Gastrocnemius medialis (tissue), 4 donors: ENCODE data around the gene BEND6.

ENCODE experiments used
- CTCF ChIP-seq, 5 experiments: fragments of 450-650 bp in 3 of 5; fragments of 200-600 bp in 2 of 5; sonication (generic) in 2 of 5; IDR thresholded peaks in 4 of 5; conservative IDR thresholded peaks in 1 of 5; 1 replicate in 4 of 5; 2 replicates in 1 of 5; pipeline ENCODE4 v1.5.1; 2016 to 2019; ENCODE audit warnings: antibody characterized with exemption in 5 of 5, mild to moderate bottlenecking in 3 of 5, moderate library complexity in 3 of 5
- POLR2A ChIP-seq, 2 donors: fragments of 450-650 bp; IDR thresholded peaks; one replicate each; pipeline ENCODE4 v1.6.1; 2017; ENCODE audit warnings: antibody characterized with exemption in 2 of 2, mild to moderate bottlenecking in 2 of 2, moderate library complexity in 2 of 2

DNA sequence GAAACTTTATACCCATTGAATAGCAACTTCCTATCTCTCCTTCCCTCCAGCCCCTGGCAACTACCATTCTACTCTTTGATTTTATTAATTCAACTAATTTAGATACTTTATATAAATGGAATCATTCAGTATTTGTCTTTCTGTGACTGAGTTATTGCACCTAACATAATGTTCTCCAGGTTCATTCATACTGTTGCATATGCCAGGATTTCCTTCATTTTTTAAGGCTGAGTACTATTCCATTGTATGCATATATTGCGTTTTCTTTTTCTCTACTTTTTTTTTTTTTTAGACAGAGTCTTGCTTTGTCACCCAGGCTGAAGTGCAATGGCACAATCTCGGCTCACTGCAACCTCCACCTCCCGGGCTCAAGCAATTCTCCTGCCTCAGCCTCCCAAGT is 49.5 kb upstream of the BEND6 start:
- TF ChIP-seq POLR2A (IDR thresholded peaks at IDR 0.05) (no peak), CTCF (IDR thresholded peaks at IDR 0.05 in 4 of 5, conservative IDR thresholded peaks at IDR 0.05 in 1 of 5) (no peak)
